Activated CD8-positive, alpha-beta memory T cell treated with anti-CD3 and anti-CD28 coated beads, Interleukin-2, amount 50 U/mL, for 24 hours (primary cell): ENCODE results near the gene TAOK3.
A peak's percentile ranks its signal among the peaks of the same experiment; 100 is the strongest.
"Not testable (repeated sequence)": the region's sequence is repeated elsewhere in the genome, so short reads cannot be mapped to it uniquely, and the experiment has no call there.

Experiments
- DNase-seq: peaks from one replicate; pipeline ENCODE4 v3.0.0-alpha.2; 2020; ENCODE audit errors: extremely low read depth

TAOK3 gene

DNA sequence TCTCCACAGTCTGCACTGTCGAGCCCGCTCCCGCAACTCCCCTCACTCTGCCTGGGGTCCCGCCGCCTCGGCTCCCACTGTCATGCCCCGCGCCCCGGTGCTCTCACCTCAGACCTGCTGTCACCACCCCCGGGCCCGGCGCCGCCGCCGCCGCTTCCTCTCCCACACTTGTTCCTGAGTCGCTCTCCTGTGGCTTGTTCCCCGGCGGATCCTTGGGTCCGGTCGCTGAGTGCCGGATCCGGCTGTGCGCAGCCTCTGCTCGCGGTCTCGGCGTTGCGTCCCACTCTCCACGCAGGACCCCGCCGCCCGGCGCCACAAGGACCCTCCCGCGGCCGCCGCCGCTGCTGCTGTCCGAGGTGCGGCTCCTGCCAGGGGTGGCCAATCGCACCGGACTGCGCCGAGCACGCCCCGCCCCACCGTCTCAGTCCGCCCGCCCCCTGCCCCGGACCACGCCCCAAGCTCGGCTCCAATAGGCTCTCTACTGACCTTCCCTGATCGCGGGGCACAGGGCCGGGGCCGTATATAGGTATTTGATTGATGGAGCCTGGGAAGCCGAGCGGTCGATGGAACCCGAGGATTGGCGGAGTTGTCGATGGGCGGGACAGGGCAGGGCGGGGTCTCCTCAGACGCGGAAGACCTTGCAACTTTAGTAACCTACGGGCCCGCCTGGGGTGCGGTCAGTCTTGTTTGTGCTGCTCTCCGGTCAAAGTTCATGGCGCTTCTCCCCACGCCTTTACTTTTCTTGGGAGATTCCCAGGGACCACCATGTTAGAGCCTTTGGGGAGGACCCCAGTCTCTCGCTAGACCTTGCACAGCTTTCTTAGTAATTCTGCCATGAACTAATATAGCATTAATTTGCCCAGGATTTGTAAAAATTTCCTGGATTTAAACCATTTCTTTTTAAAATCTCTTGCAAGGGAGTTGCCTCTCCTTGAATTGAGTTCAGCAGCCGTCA, at the start of gene TAOK3:
Gene TAOK3 (minus strand): TSS at position 367 of the 955 bp plus-strand sequence. CDS start 117,340 bp downstream, outside the sequence.
- DNase-seq: peak; percentile 95

DNA sequence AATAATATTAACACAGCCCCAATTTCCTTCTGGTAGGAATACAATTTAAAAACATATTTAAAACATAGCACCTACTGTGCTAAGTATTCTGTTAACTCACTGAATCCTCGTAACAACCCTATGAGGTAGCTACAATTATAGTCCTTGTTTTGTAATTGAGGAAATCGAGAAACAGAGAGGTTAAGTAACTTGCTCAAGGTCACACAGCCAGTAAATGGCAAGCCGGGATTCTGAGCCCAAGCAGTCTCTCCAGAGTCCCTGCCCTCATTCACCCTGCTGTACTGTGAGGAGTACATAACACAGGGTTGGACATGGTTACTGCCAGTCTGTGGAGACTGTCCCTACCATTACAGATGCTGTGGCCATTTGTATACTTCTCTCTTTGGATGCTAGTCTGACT, 48.0 kb upstream of the TAOK3 start:
- DNase-seq: no peak

DNA sequence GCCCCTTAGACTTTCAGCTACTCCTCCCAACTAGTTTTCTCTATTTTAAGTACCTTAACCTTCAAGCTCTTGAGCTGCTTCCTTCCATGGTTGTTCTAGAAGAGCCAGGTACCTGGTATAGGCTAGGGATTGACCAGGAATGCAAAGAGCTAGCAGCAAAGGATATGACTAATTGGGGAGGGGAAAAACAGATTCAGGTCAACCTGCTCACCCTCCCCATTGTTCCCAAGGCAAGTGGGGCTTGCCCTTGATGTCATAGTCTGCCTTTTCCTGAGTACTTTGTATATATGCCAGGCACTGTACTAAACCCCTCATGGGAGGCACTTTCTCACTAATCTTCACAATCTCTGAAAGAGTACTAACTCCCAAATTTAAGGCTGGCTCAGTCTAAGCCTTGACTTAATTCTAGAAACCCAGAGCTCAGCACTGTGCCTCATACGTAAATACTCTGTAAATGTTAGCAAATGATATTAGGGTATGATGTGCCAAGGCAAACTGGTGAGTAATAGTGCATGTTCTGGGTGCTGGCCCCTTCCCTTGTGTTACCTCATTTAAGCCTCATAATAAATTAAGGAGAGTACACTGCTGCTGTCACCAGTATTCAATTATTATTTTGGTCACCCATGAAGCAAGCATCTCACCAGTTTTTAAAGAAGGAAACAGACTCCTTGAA, 45.8 kb upstream of the TAOK3 start:
- DNase-seq: no peak

DNA sequence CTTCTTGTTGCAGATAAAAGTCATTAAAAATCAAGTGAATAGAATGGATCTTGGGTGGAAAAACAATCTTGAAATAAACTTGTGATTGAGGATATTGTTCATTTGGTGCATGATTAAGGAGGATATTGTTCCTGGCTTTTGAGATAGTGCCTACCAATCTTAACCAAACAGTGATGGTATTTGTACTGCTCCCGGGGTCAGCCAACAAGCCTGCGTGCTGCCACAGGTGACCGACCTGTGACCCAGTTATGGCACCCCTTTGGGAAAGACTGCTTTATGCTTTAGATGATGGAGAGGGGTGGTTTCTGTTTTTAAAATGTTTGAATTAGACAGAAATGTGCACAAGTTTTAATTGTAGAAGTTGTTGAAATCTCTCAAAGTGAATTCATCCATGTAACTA, 45.2 kb upstream of the TAOK3 start:
- no peak for DNase-seq

DNA sequence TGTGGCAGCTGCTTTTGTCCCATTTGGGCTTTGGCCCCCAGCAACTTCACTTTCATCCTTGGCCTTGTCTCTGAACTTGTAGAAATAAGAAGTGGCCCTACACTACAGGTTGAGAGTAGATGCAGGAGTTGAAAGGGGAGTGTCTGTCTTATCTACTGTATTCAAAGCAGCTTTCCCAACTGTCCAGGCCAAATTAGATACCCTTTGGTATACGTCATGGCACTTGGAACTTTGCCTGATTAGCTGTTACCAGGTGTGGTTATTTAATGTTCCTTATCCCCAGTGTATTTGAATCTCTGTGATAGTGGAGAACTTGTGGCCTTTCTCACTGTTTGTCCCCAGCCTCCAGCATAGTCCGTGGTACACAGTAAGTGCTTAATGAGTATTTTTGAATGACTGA, 37.1 kb upstream of the TAOK3 start:
- DNase-seq: no peak

DNA sequence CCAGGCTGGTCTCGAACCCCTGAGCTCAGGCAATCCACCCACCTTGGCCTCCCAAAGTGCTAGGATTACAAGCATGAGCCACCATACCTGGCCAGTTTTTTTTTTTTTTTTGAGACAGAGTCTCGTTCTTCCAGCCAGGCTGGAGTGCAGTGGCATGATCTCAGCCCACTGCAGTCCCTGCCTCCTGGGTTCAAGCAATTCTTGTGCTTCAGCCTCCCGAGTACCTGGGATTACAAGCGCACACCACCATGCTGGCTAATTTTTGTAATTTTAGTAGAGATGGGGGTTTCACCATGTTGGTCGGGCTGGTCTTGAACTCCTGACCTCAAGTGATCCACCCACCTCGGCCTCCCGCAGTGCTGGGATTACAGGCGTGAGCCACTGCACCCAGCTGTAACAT, 35.5 kb upstream of the TAOK3 start:
- DNase-seq: not testable (repeated sequence)

DNA sequence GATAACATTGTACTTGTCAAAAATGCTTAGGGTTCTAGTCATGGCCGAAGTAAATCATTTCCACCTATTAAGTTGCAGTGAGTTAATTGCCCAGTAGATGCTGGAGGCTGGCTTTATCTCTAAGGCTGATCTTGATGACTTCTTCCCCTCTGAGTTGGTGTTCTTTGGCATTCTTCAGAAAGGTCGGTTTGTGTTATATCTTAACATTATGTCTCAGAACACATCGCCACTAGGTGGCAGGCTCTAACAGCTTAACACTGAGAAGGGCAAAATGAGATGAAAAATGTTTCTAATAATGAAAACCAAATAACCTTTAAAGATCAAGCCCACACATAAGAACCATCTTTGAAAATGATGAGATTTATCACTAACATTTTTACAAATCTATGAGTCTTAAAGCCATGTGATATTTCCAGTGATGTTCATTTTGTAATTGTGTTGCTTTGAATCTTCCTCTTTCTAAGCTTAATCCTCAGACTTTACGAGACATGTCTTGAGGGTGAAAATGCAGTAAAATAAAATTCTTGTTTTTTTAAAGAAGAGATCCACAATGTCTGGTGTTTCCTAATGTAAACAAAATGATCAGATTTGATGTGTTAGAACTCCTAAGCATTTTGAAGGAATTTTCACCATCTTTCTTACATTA, 32.3 kb upstream of the TAOK3 start:
- DNase-seq: peak; percentile 21

DNA sequence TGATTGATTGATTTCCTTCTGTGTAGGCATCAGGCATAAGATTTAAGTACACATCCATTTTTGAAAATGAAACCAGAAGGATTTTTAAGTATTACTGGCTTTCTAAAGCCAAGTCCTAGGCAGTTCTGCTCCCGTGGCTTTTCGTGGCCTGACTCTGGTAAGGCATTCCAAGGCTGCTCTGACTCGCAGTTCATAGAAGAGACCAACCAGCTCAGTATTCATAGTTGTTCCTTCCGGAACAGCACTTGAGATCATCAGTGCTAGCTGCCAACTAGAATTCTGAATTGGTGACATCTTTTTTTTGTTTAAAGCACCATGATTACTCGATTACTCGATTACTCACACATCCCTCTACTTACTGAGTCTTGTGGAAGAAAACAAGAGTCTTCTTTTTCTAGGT, 29.5 kb upstream of the TAOK3 start:
- DNase-seq: no peak

DNA sequence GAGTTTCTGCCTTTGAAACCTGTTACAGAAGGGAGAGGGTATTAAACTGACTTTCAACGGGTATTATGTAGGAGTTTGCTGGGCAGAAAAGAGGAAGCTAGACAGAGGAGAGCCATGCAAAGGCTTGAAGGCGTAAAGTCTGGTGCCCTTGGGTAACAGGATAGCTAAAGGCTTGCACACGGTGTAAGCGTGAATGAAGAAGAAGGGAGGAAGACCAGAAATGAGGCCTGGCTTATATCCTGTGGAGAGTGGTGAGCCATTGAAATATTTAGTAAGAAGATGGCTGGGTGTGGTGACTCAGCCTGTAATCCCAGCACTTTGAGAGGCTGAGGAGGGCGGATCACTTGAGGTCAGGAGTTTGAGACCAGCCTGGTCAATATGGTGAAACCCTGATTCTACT, 26.2 kb upstream of the TAOK3 start:
- no peak for DNase-seq

DNA sequence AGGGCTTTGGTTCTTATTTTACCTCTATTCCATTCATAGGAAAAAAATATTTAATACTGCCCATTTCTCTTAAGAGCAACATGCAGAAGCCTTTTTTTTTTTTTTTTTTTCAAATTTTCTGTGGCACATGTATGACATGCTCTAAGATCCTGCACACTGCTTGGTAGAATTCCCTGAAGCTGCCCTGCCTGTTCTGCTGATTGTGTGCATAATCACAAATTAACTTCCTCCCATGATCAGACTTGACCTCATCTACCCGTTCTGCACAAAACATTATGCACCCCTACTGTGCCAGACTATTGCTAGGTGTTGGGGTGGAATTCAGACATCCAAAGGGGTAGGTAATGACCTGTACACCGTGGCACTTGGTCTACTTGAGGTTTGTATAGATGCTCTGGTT, 25.8 kb upstream of the TAOK3 start:
- no peak for DNase-seq

DNA sequence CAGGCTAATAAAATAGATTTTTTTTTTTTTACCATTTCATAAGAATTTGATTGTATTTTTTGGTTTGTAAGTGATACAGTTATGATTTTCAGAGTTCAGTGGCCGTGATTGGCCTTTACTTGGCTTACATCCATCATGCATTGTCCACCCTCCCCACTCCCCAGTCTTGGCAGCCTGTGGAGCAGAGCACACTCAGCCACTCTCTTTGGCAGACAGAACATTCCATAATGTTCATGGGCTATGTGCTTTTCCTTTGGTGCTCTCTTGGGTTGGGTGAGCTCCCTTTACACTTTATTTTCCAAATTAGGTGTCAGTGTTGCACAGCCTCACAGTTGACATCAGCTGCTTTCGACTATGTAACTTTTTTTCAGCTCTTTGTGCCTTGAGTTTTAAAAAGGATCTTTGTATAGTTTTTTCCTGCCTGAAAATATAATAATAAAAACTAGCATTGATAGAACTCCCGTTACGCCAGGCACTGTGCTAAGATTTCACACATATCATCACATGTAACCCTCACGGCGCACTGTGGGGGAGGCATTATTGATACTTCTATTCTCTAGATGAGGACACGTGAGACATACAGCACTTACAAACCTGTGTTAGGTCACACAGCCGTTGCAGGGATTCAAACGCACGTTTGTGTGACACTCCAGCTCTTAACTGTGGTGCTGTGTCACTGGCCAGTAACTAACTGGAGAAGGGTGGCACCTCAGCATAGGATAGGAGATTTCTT, 25.2 kb upstream of the TAOK3 start:
- no peak for DNase-seq

DNA sequence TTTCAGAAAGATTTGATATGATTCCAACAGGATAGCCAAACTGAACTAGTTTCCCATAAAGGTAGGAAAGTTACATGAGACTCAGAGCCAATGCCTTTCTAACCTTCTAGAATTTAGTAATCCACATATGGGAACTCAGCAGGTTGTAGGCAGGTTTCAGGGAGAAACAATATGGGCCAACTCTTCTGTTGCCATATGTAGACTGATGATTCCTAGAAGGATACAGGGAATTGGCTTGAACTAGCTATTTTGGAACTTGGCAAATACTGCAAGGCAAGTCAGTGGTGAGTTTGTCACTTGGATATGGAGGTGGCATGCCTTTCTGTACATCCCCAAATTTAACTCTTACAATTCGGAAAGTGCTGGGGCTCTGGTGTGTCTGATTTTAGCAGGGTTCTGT, 19.1 kb upstream of the TAOK3 start:
- no peak for DNase-seq

DNA sequence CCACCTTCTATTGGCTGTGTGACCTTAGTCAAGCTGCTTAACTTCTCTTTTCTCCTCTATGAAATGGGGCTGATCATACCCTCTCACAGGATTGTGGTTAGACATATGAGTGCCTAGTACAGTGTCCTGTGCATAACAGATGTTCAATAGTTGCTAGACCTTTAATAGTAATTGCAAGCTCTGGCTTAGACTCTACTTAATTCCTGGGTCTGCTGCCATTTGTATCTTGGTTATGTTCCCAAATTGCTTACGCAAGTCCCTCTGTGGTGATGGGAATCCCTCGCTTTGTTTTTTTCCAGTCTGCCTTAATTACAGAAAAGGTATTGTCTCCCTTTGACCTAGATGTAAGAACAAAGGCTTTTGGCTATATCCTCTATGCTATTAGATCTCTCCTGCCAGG, 18.7 kb upstream of the TAOK3 start:
- no peak for DNase-seq

DNA sequence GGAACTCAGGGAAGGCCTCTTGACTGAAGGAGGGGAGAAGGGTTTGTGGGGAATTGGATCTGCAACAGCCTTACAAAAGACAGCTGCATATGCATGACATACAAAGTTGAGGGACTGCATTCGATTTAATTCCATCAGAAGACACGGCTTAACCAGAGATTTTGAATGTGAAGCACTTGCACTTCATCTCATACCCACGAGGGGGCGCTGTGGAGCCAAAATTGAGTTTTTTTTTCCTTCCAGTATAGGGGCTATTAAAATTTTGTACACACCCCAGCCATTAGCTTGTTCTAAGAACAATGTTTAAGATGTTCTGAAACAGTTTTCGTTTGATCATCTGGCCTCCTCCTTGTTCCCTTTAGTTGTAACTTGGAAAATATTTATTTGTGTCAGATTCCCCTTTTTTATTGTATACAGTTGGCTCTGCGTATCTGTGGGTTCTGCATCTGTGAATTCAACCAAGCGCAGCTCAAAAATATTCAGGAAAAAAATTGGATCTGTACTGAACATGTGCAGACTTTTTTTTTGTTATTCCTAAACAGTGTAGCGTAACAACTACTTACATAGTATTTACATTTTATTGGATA, 5.3 kb upstream of the TAOK3 start:
- peak; percentile 48 for DNase-seq

DNA sequence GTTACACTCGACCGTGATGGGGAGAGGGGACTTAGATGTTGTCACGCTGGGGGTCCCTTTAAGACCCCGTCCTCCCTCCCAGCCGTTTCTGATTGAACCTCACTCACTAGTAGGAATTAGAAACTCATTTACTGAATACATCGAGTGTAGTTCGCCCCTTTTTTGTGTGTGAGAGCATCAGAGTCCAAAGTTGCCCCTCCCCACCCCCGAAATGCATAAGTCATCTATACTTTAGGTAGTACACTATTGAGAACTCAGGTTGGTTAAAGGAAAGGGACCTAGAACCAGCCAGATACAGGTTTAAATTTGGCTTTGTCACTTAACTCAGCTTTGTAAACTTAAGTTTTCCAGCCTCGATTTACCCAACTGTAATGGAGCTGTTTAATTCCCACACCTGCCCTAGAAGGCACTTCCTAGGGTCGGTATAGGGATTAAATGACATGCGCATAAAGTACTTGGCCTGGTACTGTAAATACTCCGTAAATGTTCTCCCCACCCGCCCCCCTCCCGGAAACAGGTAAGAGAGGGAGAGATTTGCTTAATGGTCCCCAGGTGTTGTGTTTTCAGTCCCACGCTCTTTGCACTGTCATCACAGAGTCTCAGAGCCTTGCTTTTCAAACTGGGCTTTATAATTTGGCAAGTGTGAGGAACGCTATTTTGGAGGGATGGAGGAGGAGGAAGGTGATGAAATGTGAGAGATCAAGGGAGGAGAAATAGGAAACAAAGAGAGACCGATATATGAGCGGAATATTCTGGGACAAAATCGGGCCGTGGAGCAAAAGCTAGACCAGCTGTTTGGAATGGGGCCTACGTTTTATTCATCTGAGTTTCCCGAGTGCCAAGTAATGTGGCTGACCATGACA, 4.5 kb upstream of the TAOK3 start:
- DNase-seq: no peak

DNA sequence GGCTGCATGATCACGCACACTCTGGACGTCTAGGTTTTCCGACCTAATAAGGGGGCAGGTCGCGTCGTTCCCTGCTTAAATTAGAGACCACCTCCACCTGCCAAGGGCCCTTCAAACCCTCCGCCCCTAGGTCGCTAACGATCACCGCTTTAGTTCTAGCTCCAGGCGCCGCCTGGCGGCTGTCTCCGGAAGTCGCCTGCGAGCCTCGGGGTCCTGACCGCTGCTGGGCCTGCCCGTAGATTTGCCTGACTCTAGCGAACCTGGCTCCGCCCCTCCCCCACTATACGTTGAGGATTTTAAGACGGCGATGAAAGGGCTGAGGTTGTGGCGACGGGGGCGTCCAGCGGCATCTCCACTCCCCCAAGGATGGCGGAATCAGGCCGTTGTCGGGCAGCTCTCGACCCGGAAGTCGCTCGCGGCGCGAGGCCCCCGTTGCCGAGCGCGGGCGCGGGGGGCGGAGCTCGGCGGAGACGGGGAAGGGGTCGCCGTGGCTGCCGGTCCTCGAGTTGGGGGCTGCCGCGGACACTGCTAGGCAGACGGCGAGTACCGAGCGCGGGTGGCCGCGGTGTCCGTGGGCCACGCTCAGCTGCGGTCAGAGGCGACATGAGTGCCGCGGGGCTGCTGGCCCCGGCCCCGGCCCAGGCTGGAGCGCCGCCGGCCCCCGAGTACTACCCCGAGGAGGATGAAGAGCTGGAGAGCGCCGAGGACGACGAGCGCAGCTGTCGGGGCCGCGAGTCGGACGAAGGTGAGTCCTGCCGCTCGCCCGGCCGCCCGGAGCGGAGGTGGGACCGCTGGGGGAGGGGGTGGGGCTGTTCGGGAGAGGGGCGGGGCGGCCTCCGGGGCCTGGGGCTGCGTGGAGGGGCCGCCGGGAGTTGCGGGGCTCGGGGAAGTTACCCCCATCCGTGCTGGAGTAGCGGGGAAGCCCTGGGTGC, 3.6 kb upstream of the TAOK3 start, which contains the start of gene SUDS3:
Gene SUDS3 (plus strand): TSS at position 467 of the 932 bp plus-strand sequence. CDS start 137 bp downstream, at position 604.
- DNase-seq: peak; percentile 77

DNA sequence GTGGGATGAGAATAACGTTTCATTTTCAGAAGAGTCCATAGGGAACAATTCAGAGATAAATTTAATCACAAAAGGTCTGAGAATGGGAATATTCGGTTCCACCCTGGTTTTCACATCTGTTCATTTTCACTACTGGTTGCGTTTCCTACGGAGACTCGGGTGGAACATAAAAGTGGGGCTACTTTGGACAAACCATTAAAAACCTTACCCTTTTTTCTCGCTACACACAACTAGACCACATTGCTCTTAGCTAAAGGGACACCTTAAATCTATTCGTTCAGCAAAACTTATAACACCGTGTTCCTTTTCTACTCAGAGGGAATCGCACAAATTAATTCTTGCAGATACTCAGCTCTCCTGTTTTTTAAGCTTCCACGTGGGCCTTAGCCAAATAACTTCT, 2.6 kb upstream of the TAOK3 start:
- no peak for DNase-seq

DNA sequence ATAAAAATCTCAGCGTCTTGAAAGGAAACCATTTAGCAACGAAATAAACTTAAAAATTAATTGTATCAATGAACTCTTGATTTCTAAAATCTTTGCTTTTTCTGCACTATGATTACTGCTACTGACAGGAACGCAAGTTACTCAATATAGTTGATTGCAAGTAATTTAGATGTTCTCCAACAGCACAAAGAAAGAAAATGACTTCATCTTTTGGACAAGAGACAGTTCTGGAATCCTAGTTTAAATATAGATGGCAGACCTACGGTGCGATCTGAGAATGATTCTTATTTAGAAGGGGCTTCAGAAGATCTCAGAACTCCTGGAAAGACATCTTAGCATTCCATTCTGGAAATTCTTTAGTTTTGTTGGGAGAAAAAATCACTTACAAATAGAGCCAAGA, 2.2 kb upstream of the TAOK3 start:
- DNase-seq: no peak

DNA sequence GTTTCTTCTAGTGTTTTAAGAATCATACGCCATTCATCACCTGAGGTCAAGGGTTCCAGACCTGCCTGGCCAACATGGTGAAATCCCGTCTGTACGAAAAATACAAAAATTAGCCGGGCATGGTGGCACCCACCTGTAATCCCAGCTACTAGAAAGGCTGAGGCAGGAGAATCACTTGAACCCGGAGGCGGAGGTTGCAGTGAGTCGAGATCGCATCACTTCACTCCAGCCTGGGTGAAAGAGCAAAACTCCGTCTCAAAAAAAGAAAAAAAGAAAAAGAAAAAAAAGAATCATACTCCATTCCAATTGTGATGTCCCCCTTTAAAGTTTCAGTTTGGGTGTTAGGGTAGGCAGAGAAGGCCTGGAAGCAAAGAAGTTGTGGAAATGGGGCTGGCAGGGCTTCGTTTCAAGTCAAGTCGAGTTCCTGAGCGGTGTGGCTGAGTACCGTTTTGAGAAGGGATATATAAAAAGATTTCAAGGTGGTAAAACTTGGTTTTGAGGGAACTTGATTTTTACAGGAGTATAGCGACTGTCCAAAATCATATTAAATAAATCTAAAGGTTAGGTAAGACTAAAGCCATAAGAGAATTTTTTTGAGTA, 1.5 kb upstream of the TAOK3 start:
- DNase-seq: no peak
